Fibroblast of lung (primary cell): ENCODE results near the gene MRPS22. TPM values are rescaled to one million over a fixed set of nuclear protein-coding genes. Genes with fewer than 3 reads are reported as not detected.

Experiments
- DNase-seq, 2 donors: peaks; one replicate each; pipeline versions ENCODE4 v3.0.0 to v3.0.0-alpha.2; 2010; ENCODE audit warnings: low read depth in 2 of 2
- H2AFZ ChIP-seq: 2 replicates; pipeline ENCODE4 v1.5.1; 2012; ENCODE audit warnings: low read length, control low read depth, inconsistent platforms
- H3K27ac ChIP-seq: 2 replicates; pipeline ENCODE4 v1.5.1; 2011; ENCODE audit warnings: low read length, control low read depth; ENCODE audit not compliant: insufficient read depth
- H3K27me3 ChIP-seq: 2 replicates; pipeline ENCODE4 v1.5.1; 2011; ENCODE audit warnings: mild to moderate bottlenecking, low read length; ENCODE audit not compliant: control insufficient read depth, insufficient read depth
- H3K36me3 ChIP-seq: 2 replicates; pipeline ENCODE4 v1.5.1; 2011; ENCODE audit warnings: low read length; ENCODE audit not compliant: control insufficient read depth, insufficient read depth
- H3K4me1 ChIP-seq: 2 replicates; pipeline ENCODE4 v1.5.1; 2011; ENCODE audit warnings: low read length; ENCODE audit not compliant: control insufficient read depth, insufficient read depth; ENCODE audit errors: extremely low read depth
- H3K4me2 ChIP-seq: 2 replicates; pipeline ENCODE4 v1.5.1; 2011; ENCODE audit warnings: low read length, control low read depth; ENCODE audit not compliant: insufficient read depth; ENCODE audit errors: extremely low read depth
- H3K4me3 ChIP-seq, 4 experiments: fragments of 200-600 bp in 1 of 4; sonication (generic) in 1 of 4; replicated peaks in 1 of 4; 2 replicates each; pipeline ENCODE4 v1.5.1; 2011 to 2016; ENCODE audit warnings: low read length in 4 of 4, low read depth in 3 of 4, mild to moderate bottlenecking in 3 of 4, control low read depth in 2 of 4, inconsistent platforms in 1 of 4, mixed read lengths in 1 of 4; ENCODE audit not compliant: insufficient read depth in 1 of 4; ENCODE audit errors: control extremely low read depth in 1 of 4
- H3K79me2 ChIP-seq: 2 replicates; pipeline ENCODE4 v1.5.1; 2012; ENCODE audit warnings: mild to moderate bottlenecking, low read length, inconsistent platforms; ENCODE audit not compliant: control insufficient read depth, insufficient read depth
- H3K9ac ChIP-seq: 2 replicates; pipeline ENCODE4 v1.5.1; 2011; ENCODE audit warnings: mild to moderate bottlenecking, low read length, control low read depth; ENCODE audit not compliant: insufficient read depth
- H3K9me3 ChIP-seq: 2 replicates; pipeline ENCODE4 v1.5.1; 2012; ENCODE audit warnings: low read depth, low read length; ENCODE audit not compliant: control insufficient read depth, insufficient read depth
- H4K20me1 ChIP-seq: 2 replicates; pipeline ENCODE4 v1.5.1; 2011; ENCODE audit warnings: low read length; ENCODE audit not compliant: control insufficient read depth, insufficient read depth; ENCODE audit errors: extremely low read depth
- CTCF ChIP-seq, 2 donors: IDR thresholded peaks in 1 of 2; conservative IDR thresholded peaks in 1 of 2; 1 replicate in 1 of 2; 2 replicates in 1 of 2; pipeline ENCODE4 v1.5.1; 2011 to 2012; ENCODE audit warnings: low read length in 2 of 2, control low read depth in 1 of 2, inconsistent platforms in 1 of 2, low read depth in 1 of 2, mild to moderate bottlenecking in 1 of 2
- EZH2 ChIP-seq: IDR thresholded peaks from 2 replicates; pipeline ENCODE4 v1.5.1; 2012; ENCODE audit warnings: low read length, control low read depth, mild to moderate bottlenecking; ENCODE audit errors: missing control alignments
- polyA plus RNA-seq, 2 donors: library from polyadenylated mRNA; depleted of rRNA in 1 of 2; stranded (reverse) in 1 of 2; unstranded in 1 of 2; fragments of >200 nt; gene quantifications; 2 replicates each; pipeline ENCODE4 v1.2.1, GENCODE V29; 2011 to 2012; ENCODE audit warnings: missing spikeins in 1 of 2
- total RNA-seq: library from RNA; depleted of rRNA; stranded (reverse); fragments of >200 nt; gene quantifications from 2 replicates; pipeline ENCODE4 v1.2.1, GENCODE V29; 2014

MRPS22 gene
- total and polyA plus RNA-seq, 2 donors (not counting 1 experiment from before 2014, with no cell fraction given) = 56.7 to 81.3 TPM

- Histone ChIP-seq H3K27ac (no peak overlapping the region), H3K79me2 (peaks cover 5% of the 10 kb centered on the region), H3K36me3 (no peaks in the 10 kb centered on the region), H4K20me1 (no peaks in the 10 kb centered on the region), H3K9ac (no peak overlapping the region), H2AFZ (no peak overlapping the region), H3K4me2 (peak overlapping the region; percentile 32), H3K4me3 (no peak overlapping the region), H3K27me3 (no peaks in the 10 kb centered on the region), H3K9me3 (no peaks in the 10 kb centered on the region), H3K4me1 (no peaks in the 10 kb centered on the region)
- no peak for TF ChIP-seq EZH2
- DNase-seq = peak in 1 of 2 donors; percentile 20
Measured at GRCh38 chr3:139339219-139339906, 4.5 kb upstream of the MRPS22 start.

GRCh38 chr3:139340784-139341183 is 3.0 kb upstream of the MRPS22 start:
- Histone ChIP-seq H3K4me2 (no peak overlapping the region), H3K4me3 (no peak overlapping the region), H3K4me1 (no peaks in the 10 kb centered on the region), H2AFZ (no peak overlapping the region), H4K20me1 (no peaks in the 10 kb centered on the region), H3K79me2 (peaks cover 18% of the 10 kb centered on the region), H3K9ac (no peak overlapping the region), H3K36me3 (no peaks in the 10 kb centered on the region), H3K27ac (no peak overlapping the region), H3K9me3 (no peaks in the 10 kb centered on the region), H3K27me3 (no peaks in the 10 kb centered on the region)
- DNase-seq = no peak
- TF ChIP-seq CTCF (conservative IDR thresholded peaks at IDR 0.05 in 1 of 2, IDR thresholded peaks at IDR 0.05 in 1 of 2; ENCODE audit: low read depth in 1 of 2, low read length in 2 of 2) = no peak
- TF ChIP-seq EZH2 = no peak

- no peak for TF ChIP-seq EZH2
- TF ChIP-seq CTCF (conservative IDR thresholded peaks at IDR 0.05 in 1 of 2, IDR thresholded peaks at IDR 0.05 in 1 of 2; ENCODE audit: low read depth in 1 of 2, low read length in 2 of 2) = no peak
- H2AFZ ChIP-seq = no peak overlapping the region
- no peaks in the 10 kb centered on the region for H3K9me3 ChIP-seq
- no peak for DNase-seq
- H3K36me3 ChIP-seq = no peaks in the 10 kb centered on the region
- no peak overlapping the region for H3K27ac ChIP-seq
- H3K79me2 ChIP-seq = peaks cover 28% of the 10 kb centered on the region
- no peaks in the 10 kb centered on the region for H3K27me3 ChIP-seq
- H3K4me3 ChIP-seq = no peak overlapping the region
- H3K4me1 ChIP-seq = no peaks in the 10 kb centered on the region
- H4K20me1 ChIP-seq = no peaks in the 10 kb centered on the region
- no peak overlapping the region for H3K9ac ChIP-seq
- no peak overlapping the region for H3K4me2 ChIP-seq
Measured at GRCh38 chr3:139342054-139342453, 1.8 kb upstream of the MRPS22 start.
